Lower leg skin (tissue), 4 donors: Measurements from ENCODE around the gene SYS1. TPM values are rescaled to one million over a fixed set of nuclear protein-coding genes. Genes with fewer than 3 reads are reported as not detected.

ENCODE experiments used
- DNase-seq, 2 donors: peaks; one replicate each; pipeline ENCODE4 v3.0.0-alpha.2; 2019; ENCODE audit warnings: low spot score in 2 of 2
- H3K4me3 ChIP-seq: fragments of 200-600 bp; sonication (generic); 2 replicates; pipeline ENCODE4 v1.5.1; 2017; ENCODE audit warnings: mild to moderate bottlenecking, low read depth; ENCODE audit not compliant: poor library complexity, severe bottlenecking
- POLR2A ChIP-seq, 2 donors: fragments of 450-650 bp; IDR thresholded peaks; one replicate each; pipeline ENCODE4 v1.6.1; 2016 to 2017; ENCODE audit warnings: antibody characterized with exemption in 2 of 2, mild to moderate bottlenecking in 1 of 2, moderate library complexity in 1 of 2
- WGBS, 2 donors: methylation state at CpG; one replicate each; pipeline ENCODE4 v1.1.5; 2018; 5-methylcytosine and 5-hydroxymethylcytosine counted together
- intact Hi-C: fragments of 100-400 bp; cut with DNase I; formaldehyde crosslinking; loops from one replicate; pipeline ENCODE4 v1.15.0; 2023; ENCODE audit warnings: low total_unique reads
- total RNA-seq, 4 donors: library from RNA; depleted of rRNA; stranded (reverse); fragments of >200 nt; gene quantifications; one replicate each; pipeline ENCODE4 v1.1.0, GENCODE V29; 2016
- TF ChIP-seq, protein P1 (sequence below), 3 donors: fragments of 450-650 bp; IDR thresholded peaks; one replicate each; pipeline ENCODE4 v1.5.1; 2016; ENCODE audit warnings: antibody characterized with exemption in 3 of 3, mild to moderate bottlenecking in 3 of 3, moderate library complexity in 2 of 3

The SYS1 gene
- total RNA-seq, 4 donors from 2014 or later, result 27.3 to 46.6 (median 36.0) TPM

DNA sequence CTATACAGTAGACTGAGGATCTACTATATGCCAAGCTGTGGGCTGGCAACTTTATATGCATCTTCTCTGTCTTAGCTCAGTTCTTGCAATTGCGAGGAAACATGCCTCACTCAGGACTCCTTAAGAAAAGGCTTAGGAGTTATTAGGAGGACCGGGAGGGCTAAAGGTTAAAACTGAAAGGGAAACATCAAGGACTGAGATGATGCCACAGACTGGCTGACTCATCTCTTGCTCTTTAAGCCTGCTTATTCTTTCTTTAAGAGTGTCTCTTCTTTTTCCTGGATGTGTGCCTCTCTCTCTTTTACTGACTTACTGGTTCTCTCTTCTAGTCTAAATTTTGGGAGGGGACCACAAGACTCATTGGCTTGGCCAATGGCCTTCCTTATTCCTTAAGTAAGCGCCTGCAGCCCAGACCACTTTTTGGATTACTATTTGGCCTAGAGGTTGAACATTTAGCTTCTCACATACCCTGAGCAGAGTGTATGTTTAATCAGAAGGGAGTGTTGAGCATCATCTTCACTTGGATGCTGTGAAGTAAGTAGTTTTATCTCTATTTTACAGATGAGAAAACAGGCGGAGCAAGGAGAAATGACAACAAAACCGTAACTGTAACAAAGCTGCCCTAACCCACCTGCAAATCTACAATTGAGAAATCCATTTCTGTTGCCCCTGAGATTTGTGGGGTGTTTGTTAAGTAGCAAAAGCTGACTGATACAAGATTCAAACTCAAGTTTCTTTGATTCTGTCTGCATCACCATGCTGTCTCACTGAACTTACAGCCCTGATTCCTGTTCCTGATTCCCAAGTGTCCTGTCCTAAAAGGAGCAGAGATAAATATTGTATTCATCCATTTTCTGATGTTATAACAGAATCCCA, 7.5 kb upstream of the SYS1 start:
- intact Hi-C loops, result no loop called here
- 42 to 69% methylated on average over 5 of the region's 5 CpGs for WGBS, 2 donors
- DNase-seq, result no peak
- TF ChIP-seq, protein P1, sequence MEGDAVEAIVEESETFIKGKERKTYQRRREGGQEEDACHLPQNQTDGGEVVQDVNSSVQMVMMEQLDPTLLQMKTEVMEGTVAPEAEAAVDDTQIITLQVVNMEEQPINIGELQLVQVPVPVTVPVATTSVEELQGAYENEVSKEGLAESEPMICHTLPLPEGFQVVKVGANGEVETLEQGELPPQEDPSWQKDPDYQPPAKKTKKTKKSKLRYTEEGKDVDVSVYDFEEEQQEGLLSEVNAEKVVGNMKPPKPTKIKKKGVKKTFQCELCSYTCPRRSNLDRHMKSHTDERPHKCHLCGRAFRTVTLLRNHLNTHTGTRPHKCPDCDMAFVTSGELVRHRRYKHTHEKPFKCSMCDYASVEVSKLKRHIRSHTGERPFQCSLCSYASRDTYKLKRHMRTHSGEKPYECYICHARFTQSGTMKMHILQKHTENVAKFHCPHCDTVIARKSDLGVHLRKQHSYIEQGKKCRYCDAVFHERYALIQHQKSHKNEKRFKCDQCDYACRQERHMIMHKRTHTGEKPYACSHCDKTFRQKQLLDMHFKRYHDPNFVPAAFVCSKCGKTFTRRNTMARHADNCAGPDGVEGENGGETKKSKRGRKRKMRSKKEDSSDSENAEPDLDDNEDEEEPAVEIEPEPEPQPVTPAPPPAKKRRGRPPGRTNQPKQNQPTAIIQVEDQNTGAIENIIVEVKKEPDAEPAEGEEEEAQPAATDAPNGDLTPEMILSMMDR (IDR thresholded peaks at IDR 0.05), result no peak
- no peak for TF ChIP-seq POLR2A (IDR thresholded peaks at IDR 0.05)
- H3K4me3 ChIP-seq, result no peak overlapping the region

DNA sequence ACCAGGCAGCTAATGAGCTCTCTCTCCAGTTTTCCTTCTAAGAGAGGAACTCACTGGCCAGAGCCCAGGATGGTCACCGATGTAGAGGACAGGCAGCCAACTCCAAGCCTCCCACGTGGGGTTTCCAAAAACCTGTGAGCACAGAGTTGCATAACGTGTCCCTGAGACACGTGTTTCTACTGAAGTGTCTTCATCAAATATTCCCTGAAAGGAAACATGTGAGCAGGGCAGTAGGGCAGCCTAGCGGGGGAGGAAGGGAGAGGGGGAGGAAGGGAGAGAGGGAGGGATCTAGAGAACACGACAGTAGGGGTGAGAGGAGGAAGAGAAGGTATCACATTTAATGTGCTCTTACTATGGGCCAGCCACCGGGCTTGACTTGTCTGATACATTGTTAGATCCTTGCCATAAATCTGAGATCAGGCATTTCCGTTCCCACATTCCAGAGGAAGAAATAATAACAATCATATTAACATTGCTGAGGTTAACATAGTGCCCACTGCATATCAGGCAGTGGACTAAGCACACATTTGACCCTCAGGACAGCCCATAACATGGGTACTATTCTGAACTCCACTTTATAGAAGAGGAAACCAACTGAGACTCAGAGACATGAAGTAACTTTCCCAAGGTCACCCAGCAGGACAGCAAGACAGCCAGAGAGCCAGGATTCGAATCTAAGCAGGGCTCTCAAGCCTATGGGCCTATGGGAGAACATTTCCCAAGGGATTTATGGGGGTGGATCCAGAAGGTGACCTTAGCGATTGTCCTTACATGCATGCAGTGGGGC, 4.5 kb upstream of the SYS1 start:
- WGBS, 2 donors, result 29 to 33% methylated on average over 10 of the region's 10 CpGs
- no peak overlapping the region for H3K4me3 ChIP-seq
- TF ChIP-seq, protein P1 (IDR thresholded peaks at IDR 0.05), result no peak
- no peak for TF ChIP-seq POLR2A (IDR thresholded peaks at IDR 0.05)
- peak; percentile 83 to 95 for DNase-seq
- intact Hi-C loops, result no loop called here

DNA sequence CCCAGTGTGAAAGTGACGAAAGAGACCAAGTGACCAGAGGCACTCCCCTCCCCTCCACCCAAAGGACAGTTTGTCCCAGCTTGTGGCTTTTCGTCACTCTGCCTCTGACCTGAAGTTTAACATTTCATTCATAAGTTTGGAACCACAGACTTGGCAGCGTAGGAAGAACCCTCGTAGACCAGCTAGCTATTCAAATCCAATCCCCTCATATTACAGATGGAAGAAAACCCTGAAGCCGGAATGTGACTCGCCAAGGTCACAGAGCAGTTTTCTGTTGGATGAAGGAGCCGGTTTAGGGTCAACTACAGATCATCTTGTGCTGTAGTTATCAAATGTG, 3.9 kb upstream of the SYS1 start:
- 72% methylated on average over 7 of the region's 7 CpGs for WGBS, 2 donors
- H3K4me3 ChIP-seq, result no peak overlapping the region
- TF ChIP-seq, protein P1 (IDR thresholded peaks at IDR 0.05), result no peak
- no peak for TF ChIP-seq POLR2A (IDR thresholded peaks at IDR 0.05)
- intact Hi-C loops, result no loop called here
- peak in 1 of 2 donors; percentile 87 for DNase-seq

DNA sequence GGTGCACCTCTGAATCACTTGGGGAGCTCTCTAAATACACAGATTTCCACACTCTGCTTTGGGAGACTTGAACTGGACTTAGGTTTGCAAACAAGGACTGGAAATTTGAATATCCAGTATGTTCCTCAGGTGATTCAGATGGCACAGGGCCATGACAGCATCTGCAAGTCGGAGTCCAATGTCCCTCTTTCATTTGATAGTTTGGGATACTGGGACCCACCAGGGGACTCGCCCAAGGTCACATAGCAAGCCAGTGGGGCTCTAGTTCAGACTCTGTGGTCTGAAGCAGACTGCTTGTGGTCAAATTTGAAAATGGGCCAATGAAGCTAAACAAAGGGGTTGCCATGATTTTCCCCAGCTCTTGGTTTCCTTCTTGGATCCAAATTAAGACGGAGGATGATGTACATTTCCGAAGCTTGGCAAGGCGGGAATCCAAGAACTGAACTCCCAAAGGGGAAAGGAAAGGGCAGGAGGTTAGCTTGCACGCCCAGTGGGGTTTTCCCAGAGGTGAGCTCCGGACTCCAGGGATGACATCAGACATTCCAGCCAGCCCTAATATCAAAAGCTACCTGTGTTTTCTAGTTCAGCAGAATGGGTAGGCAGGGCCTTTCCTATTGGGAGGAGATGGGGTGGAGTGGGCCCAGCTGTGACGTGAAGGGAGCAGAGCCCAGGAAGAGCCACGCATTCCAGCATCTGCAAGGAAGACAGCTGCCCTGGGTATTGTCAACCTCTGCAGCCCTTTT, 3.4 kb upstream of the SYS1 start:
- intact Hi-C loops, result no loop called here
- WGBS, 2 donors, result 46 to 48% methylated on average over 9 of the region's 9 CpGs
- peak in 1 of 2 donors; percentile 68 for DNase-seq
- no peak overlapping the region for H3K4me3 ChIP-seq
- TF ChIP-seq POLR2A (IDR thresholded peaks at IDR 0.05), result no peak
- TF ChIP-seq, protein P1 (IDR thresholded peaks at IDR 0.05), result no peak

DNA sequence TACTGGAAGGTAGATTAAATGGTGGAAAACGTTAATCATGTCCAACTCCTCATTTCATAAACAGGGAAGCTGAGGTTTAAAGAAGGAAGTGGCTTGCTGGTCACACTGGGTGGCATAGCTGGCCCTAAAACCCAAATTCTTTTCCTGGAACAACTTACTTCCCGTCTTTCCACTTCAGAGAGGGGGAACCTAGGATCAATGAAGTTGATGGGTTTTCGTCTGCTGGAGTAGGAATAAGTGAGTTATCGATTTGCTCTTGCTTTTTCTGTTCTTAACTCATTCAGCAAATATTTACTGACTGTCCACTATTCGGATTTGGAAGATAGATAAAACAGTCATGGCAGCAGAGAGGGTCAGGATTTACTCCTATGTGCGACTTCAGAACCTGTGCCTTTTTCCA, 1.2 kb upstream of the SYS1 start:
- no peak for DNase-seq
- intact Hi-C loops, result no loop called here
- no peak for TF ChIP-seq POLR2A (IDR thresholded peaks at IDR 0.05)
- TF ChIP-seq, protein P1 (IDR thresholded peaks at IDR 0.05), result no peak
- 76 to 82% methylated on average over 6 of the region's 6 CpGs for WGBS, 2 donors
- H3K4me3 ChIP-seq, result no peak overlapping the region
